ENCODE measurements around the gene NLRX1.
"Not testable (repeated sequence)": the region's sequence is repeated elsewhere in the genome, so short reads cannot be mapped to it uniquely, and the experiment has no call there.

NLRX1 gene

DNA sequence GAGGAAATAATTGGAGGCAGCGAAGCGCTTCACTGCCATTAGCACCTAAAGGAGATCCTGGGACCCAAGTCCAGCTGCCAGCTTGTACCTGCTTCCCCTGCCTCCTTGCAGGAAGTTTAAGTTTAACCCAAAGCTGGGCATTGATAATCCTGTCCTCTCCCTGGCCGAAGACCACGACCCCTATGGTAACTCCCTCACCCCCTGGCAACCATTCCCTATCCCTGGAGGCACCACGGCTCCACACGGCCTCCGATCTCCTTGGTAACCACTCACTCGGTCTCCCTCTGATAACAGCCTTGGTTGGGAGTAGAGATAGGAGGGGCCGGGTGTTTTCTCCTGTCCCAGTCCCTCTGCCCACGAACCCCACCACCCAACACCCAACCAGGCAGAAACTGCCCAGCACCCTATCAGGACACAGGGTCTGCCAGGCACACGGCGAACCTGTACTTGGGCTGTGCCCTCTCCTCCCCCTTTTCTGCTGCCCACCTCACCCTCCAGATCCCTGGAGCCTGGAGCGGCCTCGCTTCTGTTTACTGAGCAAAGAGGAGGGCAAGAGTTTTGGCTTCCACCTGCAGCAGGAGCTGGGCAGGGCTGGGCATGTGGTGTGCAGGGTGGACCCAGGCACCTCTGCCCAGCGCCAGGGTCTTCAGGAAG lies 17.6 kb downstream of the NLRX1 start:
- no peak for DNase-seq

DNA sequence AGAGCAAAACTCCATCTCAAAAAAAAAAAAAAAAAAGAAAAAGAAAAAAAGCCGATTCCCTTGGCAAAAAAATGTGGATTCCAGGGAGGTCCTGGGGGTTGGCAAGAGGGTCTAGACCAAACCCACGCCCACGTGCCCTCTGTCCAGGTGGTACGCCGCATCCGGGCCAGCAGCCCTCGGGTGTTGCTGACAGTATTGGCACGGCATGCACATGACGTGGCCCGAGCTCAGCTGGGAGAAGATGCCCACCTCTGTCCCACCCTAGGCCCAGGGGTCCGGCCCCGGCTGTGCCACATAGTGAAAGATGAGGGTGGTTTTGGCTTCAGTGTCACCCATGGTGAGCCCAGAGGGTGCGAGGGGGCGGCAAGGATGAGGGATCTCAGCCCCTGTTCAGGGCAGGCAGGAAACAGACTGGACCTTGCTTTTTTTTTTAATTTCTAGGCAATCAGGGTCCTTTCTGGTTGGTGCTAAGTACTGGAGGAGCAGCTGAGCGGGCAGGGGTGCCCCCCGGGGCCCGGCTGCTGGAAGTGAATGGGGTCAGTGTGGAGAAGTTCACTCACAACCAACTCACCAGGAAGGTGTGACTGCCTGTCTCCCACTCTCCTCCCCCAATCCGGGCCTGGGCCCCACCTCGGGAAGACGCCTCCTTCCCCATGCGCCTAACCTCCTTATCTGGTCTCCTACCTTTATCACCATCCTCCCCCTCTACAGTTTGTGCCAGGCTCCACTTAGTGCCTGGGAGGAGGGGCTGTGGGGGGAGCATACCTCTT lies 18.8 kb downstream of the NLRX1 start:
- no peak for DNase-seq

GRCh38 chr11:119188067-119188466 lies 19.5 kb downstream of the NLRX1 start:
- DNase-seq = no peak

- DNase-seq = no peak
Observed at GRCh38 chr11:119188887-119189286, 20.4 kb downstream of the NLRX1 start.

DNA sequence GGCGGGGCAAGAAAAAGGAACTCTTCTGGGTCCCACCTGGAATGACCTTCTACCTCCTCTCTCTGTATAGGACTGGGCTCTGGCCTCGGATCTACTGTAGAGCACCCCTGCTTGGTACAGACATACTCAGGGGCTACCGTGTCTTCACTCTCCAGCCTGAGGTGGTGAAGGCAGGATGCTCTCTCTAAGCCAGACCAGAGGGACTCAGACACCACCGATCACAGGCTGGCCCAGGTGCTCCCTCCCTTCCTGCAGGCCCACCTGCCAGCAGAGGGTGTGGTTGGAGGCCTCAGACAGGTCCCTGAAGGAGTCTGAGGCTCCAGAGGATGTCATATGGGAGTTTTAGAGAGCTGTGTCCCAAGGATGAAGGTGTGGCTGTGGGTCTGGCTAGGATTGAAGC lies 20.9 kb downstream of the NLRX1 start:
- no peak for DNase-seq

DNA sequence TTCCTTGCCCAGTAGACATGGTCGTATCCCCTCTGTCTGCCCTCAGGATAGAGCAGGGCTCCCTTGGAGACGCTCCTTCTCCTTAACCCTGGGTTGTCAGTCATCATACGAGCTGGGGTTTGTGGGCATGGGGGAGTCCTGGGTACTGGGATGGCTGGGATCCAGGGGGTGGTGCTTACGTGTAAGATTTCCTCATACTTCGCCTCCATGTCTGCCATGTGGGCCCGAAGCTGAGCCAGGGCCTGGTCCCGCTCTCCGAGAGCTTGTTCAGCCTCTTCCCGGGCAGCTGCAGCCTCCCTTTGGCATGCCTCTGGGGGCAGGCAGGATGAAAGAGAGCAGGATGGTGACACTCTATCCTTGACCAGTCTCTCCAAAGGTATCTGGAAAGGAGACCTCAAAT lies 22.0 kb downstream of the NLRX1 start:
- DNase-seq = no peak

- not testable (repeated sequence) for DNase-seq
Observed at GRCh38 chr11:119191265-119191664, 22.7 kb downstream of the NLRX1 start.

- no peak for DNase-seq
Observed at GRCh38 chr11:119192111-119192510, 23.6 kb downstream of the NLRX1 start.

DNA sequence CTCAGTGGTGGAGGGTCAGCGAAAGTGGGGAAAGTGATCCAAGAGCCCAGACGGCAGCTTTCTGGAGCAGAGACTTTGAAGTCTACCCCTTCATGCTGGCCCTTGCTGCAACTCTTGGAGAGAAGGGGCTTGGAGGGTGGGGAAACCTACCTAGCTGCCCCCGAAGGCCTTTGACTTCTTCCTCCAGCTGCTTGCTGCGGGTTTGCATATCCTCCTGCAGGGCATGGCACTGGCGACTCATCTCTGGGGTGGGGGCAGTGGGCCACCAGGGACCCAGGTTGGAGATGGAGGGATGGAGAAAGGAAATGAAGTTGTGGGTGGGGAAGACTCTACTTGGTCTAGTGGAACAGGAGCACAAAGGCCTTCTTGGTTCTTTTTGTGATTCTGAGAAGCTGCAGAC lies 24.5 kb downstream of the NLRX1 start:
- no peak for DNase-seq

GRCh38 chr11:119193626-119194025 lies 25.1 kb downstream of the NLRX1 start:
- no peak for DNase-seq

- no peak for DNase-seq
Observed at GRCh38 chr11:119194811-119195440, 26.4 kb downstream of the NLRX1 start.

DNA sequence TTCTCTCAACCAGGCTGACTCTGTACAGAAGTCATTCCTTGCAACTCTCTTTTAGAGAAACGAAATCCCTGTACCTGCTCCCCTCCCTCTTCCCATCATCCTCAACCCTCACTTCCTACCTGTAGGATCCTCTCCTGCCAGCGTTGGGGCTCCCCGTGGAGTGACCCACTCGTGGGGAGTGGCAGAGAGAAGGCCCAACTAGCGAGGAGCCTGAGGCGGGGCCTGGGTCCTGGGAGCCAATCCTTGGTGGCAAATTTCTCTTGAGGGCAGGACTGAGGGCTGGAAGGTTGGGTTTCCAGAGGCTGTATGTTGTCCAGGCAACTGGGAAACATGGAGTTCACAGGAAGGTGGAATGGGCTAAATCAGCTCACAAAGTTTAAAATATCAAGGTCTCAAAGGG lies 27.2 kb downstream of the NLRX1 start:
- DNase-seq = no peak

GRCh38 chr11:119196833-119197483 lies 28.4 kb downstream of the NLRX1 start:
- peak; percentile 71 for DNase-seq

DNA sequence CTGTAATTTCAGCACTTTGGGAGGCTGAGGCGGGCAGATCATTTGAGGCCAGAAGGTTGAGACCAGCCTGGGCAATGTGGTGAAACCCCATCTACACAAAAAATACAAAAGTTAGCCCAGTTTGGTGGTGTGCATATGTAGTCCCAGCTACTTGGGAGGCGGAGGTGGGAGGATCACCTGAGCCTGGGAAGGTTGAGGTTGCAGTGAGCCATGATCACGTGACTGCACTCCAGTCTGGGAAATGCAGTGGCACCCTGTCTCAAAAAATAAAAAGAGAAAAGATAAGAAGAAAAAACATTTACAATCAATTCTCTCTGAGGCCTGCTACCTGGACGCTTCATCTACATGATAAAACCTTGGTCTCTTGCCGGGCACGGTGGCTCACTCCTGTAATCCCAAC lies 30.4 kb downstream of the NLRX1 start:
- DNase-seq = no peak

- not testable (repeated sequence) for DNase-seq
Observed at GRCh38 chr11:119201236-119201635, 32.7 kb downstream of the NLRX1 start.

DNA sequence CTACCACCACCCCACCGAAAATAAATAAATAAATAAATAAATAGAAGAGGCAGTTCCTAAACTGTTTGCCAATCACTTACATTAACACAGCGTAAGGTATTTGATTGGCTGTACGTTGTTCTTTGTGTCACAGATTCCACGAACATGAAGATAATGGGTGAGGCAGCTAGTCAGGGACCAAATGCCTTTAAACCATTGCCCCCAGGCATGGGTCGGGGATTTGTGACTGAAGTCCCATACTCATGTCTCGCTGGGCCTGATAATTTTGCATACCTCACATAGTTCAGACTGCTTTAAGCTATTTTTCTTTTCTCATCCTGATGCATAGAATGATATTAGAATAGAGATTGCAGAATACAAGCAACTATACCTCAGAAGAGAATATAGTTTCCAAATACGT lies 34.0 kb downstream of the NLRX1 start:
- no peak for DNase-seq

- DNase-seq = no peak
Observed at GRCh38 chr11:119204066-119204465, 35.5 kb downstream of the NLRX1 start.

DNA sequence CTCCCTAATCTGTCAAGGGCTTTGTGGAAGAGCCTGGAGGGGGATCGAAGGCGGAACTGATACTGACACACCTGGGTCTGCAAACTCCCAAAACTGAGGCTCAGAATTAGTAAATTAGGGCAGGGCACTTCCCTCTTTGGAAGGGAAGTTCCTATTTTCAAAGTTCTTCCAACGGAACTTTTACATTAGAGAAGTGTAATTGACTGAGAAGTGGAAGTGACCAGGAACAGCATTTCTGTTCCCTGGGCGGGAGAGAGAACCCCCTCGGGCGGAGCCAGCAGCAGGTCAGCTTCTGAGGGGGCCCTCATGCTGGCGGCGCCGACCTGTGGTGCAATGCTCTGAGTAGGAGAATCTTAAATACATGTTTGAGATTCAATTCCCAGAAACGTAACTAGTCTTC lies 36.6 kb downstream of the NLRX1 start:
- no peak for DNase-seq

- peak; percentile 99 for DNase-seq
Observed at GRCh38 chr11:119205574-119206510, 37.3 kb downstream of the NLRX1 start, which contains the start of gene CBL. CBL (plus strand) TSS chr11:119206339; CDS start chr11:119206418, 79 bp downstream.

GRCh38 chr11:119206511-119207414 lies 38.2 kb downstream of the NLRX1 start:
- DNase-seq = peak; percentile 75

DNA sequence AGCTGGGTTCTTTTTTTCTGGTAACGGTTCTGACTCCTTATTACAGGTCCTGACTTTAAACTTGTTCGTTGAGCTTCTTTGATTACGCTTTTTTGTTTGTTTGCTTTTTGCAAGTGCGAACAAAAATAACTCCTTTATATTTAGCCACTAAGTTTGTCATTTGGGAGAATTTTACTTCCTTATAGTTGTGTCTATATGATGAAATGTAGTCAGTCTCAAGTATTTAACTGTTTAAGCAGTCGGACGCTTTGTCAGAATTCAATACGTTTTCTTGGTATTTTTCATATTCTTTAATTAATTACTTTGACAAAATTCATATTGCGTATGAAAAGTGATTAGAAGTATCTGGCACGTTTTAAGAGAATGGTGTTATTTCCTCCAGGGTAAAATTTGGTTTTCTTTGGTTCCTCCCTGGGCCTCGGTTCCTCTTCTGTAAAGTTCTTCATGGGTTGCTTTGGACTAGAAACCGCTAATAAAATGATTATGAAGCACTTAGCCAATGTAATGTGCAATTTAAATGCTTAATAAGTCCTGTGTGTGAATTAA lies 39.0 kb downstream of the NLRX1 start:
- DNase-seq = no peak

All from right forelimb (tissue), 1 donor.